ENCODE data around the gene SYT14. TPM values are rescaled to one million over a fixed set of nuclear protein-coding genes. Genes with fewer than 3 reads are reported as not detected.

The SYT14 gene
- polyA plus RNA-seq, 1 donor from 2014 or later = 21.9 TPM

- H3K36me3 ChIP-seq (ENCODE audit: insufficient read depth, low read length) = no peaks in the 10 kb centered on the region
- no peaks in the 10 kb centered on the region for H3F3A ChIP-seq (ENCODE audit: insufficient read depth, low read length, poor library complexity, severe bottlenecking)
- H3K27me3 ChIP-seq (ENCODE audit: insufficient read depth, low read depth, low read length) = no peaks in the 10 kb centered on the region
- H4K20me1 ChIP-seq (ENCODE audit: insufficient read depth) = no peaks in the 10 kb centered on the region
- H3K4me3 ChIP-seq (ENCODE audit: low read length) = no peak overlapping the region
- H3K79me2 ChIP-seq (replicated peaks; ENCODE audit: insufficient read depth, low read length) = no peaks in the 10 kb centered on the region
- H3K4me2 ChIP-seq (ENCODE audit: low read length) = no peak overlapping the region
- TF ChIP-seq EZH2 (IDR thresholded peaks at IDR 0.05; ENCODE audit: borderline replicate concordance, insufficient read depth, low read length, poor library complexity, severe bottlenecking) = no peak
- no peak for TF ChIP-seq CTCF (IDR thresholded peaks at IDR 0.05; ENCODE audit: poor library complexity, severe bottlenecking)
- TF ChIP-seq TAF1 (IDR thresholded peaks at IDR 0.05; ENCODE audit: low read depth) = no peak
- TF ChIP-seq RAD21 (conservative IDR thresholded peaks at IDR 0.05) = no peak
- no peak for TF ChIP-seq SMC3 (conservative IDR thresholded peaks at IDR 0.05; ENCODE audit: poor library complexity)
- TF ChIP-seq EP300 (conservative IDR thresholded peaks at IDR 0.05; ENCODE audit: poor library complexity, severe bottlenecking) = no peak
- TF ChIP-seq REST (IDR thresholded peaks at IDR 0.05; ENCODE audit: borderline replicate concordance) = no peak
- TF ChIP-seq POLR2AphosphoS5 (IDR thresholded peaks at IDR 0.05) = no peak
- TF ChIP-seq MXI1 (conservative IDR thresholded peaks at IDR 0.05; ENCODE audit: poor library complexity, severe bottlenecking) = no peak
- H3K9ac ChIP-seq (ENCODE audit: low read length) = no peak overlapping the region
- no peaks in the 10 kb centered on the region for H3K9me3 ChIP-seq (ENCODE audit: low read length)
- no peaks in the 10 kb centered on the region for H3K9me2 ChIP-seq (ENCODE audit: insufficient read depth, low read length)
- H2AFZ ChIP-seq (ENCODE audit: low read depth, low read length) = no peak overlapping the region
- H3K27ac ChIP-seq (ENCODE audit: low read length) = no peak overlapping the region
Measured at GRCh38 chr1:210129759-210130158, 191.7 kb downstream of the SYT14 start.

- Histone ChIP-seq H3K9ac (ENCODE audit: low read length) (no peak overlapping the region), H3K36me3 (ENCODE audit: insufficient read depth, low read length) (no peaks in the 10 kb centered on the region)
- TF ChIP-seq POLR2AphosphoS5 (IDR thresholded peaks at IDR 0.05) = no peak
- TF ChIP-seq TAF1 (IDR thresholded peaks at IDR 0.05; ENCODE audit: low read depth) = no peak
- no peak for TF ChIP-seq CTCF (IDR thresholded peaks at IDR 0.05; ENCODE audit: poor library complexity, severe bottlenecking)
- TF ChIP-seq RAD21 (conservative IDR thresholded peaks at IDR 0.05) = no peak
- TF ChIP-seq REST (IDR thresholded peaks at IDR 0.05; ENCODE audit: borderline replicate concordance) = no peak
- TF ChIP-seq EP300 (conservative IDR thresholded peaks at IDR 0.05; ENCODE audit: poor library complexity, severe bottlenecking) = no peak
Measured at GRCh38 chr1:210132582-210132981, 194.6 kb downstream of the SYT14 start.

More at GRCh38 chr1:210132582-210132981, 194.6 kb downstream of the SYT14 start:
- no peak overlapping the region for H3K4me3 ChIP-seq (ENCODE audit: low read length)
- H3K9me3 ChIP-seq (ENCODE audit: low read length) = no peaks in the 10 kb centered on the region
- no peak overlapping the region for H3K27ac ChIP-seq (ENCODE audit: low read length)
- no peaks in the 10 kb centered on the region for H4K20me1 ChIP-seq (ENCODE audit: insufficient read depth)
- no peaks in the 10 kb centered on the region for H3F3A ChIP-seq (ENCODE audit: insufficient read depth, low read length, poor library complexity, severe bottlenecking)
- H3K79me2 ChIP-seq (replicated peaks; ENCODE audit: insufficient read depth, low read length) = no peaks in the 10 kb centered on the region
- H3K9me2 ChIP-seq (ENCODE audit: insufficient read depth, low read length) = no peaks in the 10 kb centered on the region
- H2AFZ ChIP-seq (ENCODE audit: low read depth, low read length) = no peak overlapping the region
- no peak overlapping the region for H3K4me2 ChIP-seq (ENCODE audit: low read length)
- no peaks in the 10 kb centered on the region for H3K27me3 ChIP-seq (ENCODE audit: insufficient read depth, low read depth, low read length)

Measured in neural cell (in vitro differentiated cells).